Measurements from ENCODE around the gene PITPNC1. TPM values are rescaled to one million over a fixed set of nuclear protein-coding genes. Genes with fewer than 3 reads are reported as not detected.

The PITPNC1 gene
- total and polyA plus RNA-seq, 11 donors, result 7.0 to 20.8 (median 11.3) TPM

DNA sequence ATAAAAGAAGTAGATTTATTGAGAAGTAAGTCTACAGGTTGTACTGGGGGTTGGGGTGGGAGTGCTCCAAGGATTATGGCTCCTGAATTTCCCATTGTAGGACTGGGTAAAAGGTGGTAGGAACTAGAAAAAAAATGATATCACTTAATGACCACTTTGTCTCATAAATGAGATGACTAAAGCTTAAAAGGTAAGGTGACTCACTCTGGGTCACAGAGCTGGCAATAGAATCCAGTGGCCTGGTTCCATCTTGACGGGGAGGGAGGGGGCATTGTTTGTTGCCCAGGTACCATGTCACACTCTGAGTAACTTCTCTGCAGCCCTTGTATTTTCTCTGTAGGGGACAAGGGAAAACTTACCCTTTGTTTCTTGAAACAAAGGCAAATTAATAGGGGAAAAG, 126.1 kb downstream of the PITPNC1 start:
- H3K27ac ChIP-seq, result no peak overlapping the region
- intact Hi-C loops (cut with DNase I), result no loop called here
- no peak for ATAC-seq

DNA sequence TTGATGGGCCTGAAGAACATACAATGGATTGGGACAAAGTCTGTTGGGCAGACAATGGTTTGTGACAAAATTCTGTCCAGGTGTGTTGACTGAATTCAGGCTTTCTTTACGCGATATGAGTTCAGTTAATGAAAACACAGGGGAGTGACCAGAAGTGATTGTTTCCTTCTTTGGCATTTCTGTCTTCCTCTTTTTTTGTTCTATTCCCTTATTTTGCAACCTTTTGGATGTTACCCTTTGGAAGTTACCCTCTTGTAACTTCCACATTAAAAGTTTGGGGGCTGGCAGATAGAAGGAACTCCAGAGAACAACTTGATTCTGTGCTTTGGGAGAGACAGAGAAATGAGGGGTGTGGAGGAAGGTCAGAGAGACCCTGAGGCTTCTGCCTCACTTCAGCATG, 126.7 kb downstream of the PITPNC1 start:
- Histone ChIP-seq H3K4me1 (peaks cover 0 to 19% (median 0%) of the 10 kb centered on the region in 12 donors), H3K36me3 (no peaks in the 10 kb centered on the region), H3K4me3 (no peak overlapping the region), H3K27me3 (no peaks in the 10 kb centered on the region), H3K9me3 (peaks cover 0 to 15% (median 3%) of the 10 kb centered on the region in 12 donors), H3K27ac (no peak overlapping the region)
- TF ChIP-seq, protein P1, sequence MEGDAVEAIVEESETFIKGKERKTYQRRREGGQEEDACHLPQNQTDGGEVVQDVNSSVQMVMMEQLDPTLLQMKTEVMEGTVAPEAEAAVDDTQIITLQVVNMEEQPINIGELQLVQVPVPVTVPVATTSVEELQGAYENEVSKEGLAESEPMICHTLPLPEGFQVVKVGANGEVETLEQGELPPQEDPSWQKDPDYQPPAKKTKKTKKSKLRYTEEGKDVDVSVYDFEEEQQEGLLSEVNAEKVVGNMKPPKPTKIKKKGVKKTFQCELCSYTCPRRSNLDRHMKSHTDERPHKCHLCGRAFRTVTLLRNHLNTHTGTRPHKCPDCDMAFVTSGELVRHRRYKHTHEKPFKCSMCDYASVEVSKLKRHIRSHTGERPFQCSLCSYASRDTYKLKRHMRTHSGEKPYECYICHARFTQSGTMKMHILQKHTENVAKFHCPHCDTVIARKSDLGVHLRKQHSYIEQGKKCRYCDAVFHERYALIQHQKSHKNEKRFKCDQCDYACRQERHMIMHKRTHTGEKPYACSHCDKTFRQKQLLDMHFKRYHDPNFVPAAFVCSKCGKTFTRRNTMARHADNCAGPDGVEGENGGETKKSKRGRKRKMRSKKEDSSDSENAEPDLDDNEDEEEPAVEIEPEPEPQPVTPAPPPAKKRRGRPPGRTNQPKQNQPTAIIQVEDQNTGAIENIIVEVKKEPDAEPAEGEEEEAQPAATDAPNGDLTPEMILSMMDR (IDR thresholded peaks at IDR 0.05), result no peak
- TF ChIP-seq POLR2A (IDR thresholded peaks at IDR 0.05), result no peak
- WGBS, 4 donors, result 45 to 70% (median 66%) methylated on average over 2 of the region's 2 CpGs
- intact Hi-C loops (cut with DNase I), result no loop called here
- ATAC-seq, result no peak
- DNase-seq, result no peak

More for the DNA sequence above, 126.1 kb downstream of the PITPNC1 start:
- Histone ChIP-seq H3K27me3 (no peaks in the 10 kb centered on the region), H3K36me3 (no peaks in the 10 kb centered on the region), H3K9me3 (peaks cover 0 to 12% (median 3%) of the 10 kb centered on the region in 12 donors), H3K4me3 (no peak overlapping the region), H3K4me1 (peaks cover 0 to 19% (median 0%) of the 10 kb centered on the region in 12 donors)
- no peak for DNase-seq
- no peak for TF ChIP-seq POLR2A (IDR thresholded peaks at IDR 0.05)
- TF ChIP-seq, protein P1 (IDR thresholded peaks at IDR 0.05), result no peak
- WGBS, 4 donors, result 66 to 91% (median 72%) methylated on average over 1 of the region's 1 CpG

DNA sequence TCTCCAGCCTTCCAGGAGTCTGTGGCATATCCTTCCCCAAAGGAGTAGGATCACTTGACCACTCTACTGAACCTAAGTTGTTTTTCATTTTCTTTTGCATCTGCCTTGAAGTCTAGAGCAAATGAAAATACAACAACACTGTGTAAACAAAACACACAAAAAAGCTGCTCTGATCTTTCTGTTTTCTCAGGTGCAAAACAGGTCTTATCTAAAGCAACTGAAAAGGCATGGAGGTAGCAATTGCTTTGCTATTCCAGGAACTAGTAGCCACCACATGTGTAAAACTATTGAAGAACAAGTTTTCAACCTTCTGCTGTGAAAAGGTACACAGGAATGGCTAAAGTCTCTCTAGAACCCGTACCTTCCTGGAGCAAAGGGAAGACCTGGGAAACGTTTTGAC, 127.1 kb downstream of the PITPNC1 start:
- peaks cover 0 to 22% (median 0%) of the 10 kb centered on the region in 12 donors for H3K4me1 ChIP-seq
- DNase-seq, result no peak
- WGBS, 4 donors, result 66 to 78% (median 69%) methylated on average over 2 of the region's 2 CpGs
- no peak overlapping the region for H3K4me3 ChIP-seq
- peaks cover 0 to 15% (median 3%) of the 10 kb centered on the region in 12 donors for H3K9me3 ChIP-seq
- H3K36me3 ChIP-seq, result no peaks in the 10 kb centered on the region
- no peak overlapping the region for H3K27ac ChIP-seq
- TF ChIP-seq, protein P1 (IDR thresholded peaks at IDR 0.05), result no peak
- no peak for TF ChIP-seq POLR2A (IDR thresholded peaks at IDR 0.05)
- intact Hi-C loops (cut with DNase I), result no loop called here
- no peak for ATAC-seq
- H3K27me3 ChIP-seq, result no peaks in the 10 kb centered on the region

DNA sequence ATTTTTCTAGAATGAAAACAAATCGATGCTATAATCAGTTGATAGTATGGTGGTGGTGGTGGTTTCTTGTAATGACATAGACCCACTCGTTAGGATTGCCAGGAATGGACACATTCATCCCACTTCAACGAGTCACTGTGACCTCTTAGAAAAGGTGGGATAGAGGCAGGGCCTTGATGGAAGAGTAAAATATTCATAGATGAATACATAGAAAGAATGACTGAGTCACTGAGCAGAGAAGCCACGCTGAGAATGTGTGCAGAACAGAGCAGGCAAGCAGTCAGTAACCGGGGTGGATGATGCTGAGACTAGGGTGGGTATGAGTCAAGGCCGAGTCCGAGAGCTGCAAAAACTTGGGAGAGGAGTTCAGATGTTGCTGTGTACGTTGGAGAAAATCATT, 129.9 kb downstream of the PITPNC1 start:
- DNase-seq (no peak), ATAC-seq (no peak)
- no peak overlapping the region for H3K27ac ChIP-seq
- intact Hi-C loops (cut with DNase I), result no loop called here
- H3K4me3 ChIP-seq, result no peak overlapping the region
- no peaks in the 10 kb centered on the region for H3K27me3 ChIP-seq
- H3K36me3 ChIP-seq, result no peaks in the 10 kb centered on the region
- 92 to 95% (median 94%) methylated on average over 8 of the region's 8 CpGs for WGBS, 4 donors
- peaks cover 0 to 15% (median 3%) of the 10 kb centered on the region in 12 donors for H3K9me3 ChIP-seq
- H3K4me1 ChIP-seq, result peaks cover 0 to 37% (median 0%) of the 10 kb centered on the region in 12 donors
- no peak for TF ChIP-seq POLR2A (IDR thresholded peaks at IDR 0.05)
- TF ChIP-seq, protein P1 (IDR thresholded peaks at IDR 0.05), result no peak
